Measurements from ENCODE around the gene NARF. TPM values are rescaled to one million over a fixed set of nuclear protein-coding genes. Genes with fewer than 3 reads are reported as not detected.

NARF gene
- total and polyA plus RNA-seq, 9 donors: 29.6 to 52.7 (median 47.5) TPM

DNA sequence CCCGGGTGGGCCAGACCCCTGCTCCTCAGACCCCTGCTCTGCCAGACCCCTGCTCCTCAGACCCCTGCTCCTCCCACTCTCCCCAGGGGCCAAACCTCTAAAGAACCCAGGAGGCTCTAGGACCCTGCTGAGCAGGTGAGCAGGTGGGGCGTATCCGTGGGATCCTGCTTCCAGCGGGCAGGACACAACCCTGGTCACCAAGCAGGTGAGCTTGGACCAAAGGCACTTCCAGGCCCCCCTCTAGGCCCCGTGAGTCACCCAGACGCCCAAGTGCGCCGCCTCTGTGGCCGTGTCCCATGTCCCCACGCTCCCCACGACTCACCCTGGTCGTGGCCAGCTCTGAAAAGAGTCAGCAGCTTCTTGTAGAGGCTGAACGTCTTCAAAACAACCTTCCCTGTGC lies 13.0 kb upstream of the NARF start:
- H3K27ac ChIP-seq: no peak overlapping the region
- no peak overlapping the region for H3K4me3 ChIP-seq
- 74 to 81% (median 77%) methylated on average over 11 to 13 of the region's 13 CpGs for WGBS, 3 donors
- no peaks in the 10 kb centered on the region for H3K9me3 ChIP-seq
- intact Hi-C loops (cut with DNase I): no loop called here
- H3K36me3 ChIP-seq: no peaks in the 10 kb centered on the region
- TF ChIP-seq EP300 (IDR thresholded peaks at IDR 0.05): no peak
- TF ChIP-seq, protein P1, sequence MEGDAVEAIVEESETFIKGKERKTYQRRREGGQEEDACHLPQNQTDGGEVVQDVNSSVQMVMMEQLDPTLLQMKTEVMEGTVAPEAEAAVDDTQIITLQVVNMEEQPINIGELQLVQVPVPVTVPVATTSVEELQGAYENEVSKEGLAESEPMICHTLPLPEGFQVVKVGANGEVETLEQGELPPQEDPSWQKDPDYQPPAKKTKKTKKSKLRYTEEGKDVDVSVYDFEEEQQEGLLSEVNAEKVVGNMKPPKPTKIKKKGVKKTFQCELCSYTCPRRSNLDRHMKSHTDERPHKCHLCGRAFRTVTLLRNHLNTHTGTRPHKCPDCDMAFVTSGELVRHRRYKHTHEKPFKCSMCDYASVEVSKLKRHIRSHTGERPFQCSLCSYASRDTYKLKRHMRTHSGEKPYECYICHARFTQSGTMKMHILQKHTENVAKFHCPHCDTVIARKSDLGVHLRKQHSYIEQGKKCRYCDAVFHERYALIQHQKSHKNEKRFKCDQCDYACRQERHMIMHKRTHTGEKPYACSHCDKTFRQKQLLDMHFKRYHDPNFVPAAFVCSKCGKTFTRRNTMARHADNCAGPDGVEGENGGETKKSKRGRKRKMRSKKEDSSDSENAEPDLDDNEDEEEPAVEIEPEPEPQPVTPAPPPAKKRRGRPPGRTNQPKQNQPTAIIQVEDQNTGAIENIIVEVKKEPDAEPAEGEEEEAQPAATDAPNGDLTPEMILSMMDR (IDR thresholded peaks at IDR 0.05): no peak
- no peak for TF ChIP-seq POLR2A (IDR thresholded peaks at IDR 0.05)
- peaks cover 17% of the 10 kb centered on the region for H3K4me1 ChIP-seq (ENCODE audit: insufficient read depth)
- DNase-seq: peak in 1 of 5 donors; percentile 29
- no peaks in the 10 kb centered on the region for H3K27me3 ChIP-seq

DNA sequence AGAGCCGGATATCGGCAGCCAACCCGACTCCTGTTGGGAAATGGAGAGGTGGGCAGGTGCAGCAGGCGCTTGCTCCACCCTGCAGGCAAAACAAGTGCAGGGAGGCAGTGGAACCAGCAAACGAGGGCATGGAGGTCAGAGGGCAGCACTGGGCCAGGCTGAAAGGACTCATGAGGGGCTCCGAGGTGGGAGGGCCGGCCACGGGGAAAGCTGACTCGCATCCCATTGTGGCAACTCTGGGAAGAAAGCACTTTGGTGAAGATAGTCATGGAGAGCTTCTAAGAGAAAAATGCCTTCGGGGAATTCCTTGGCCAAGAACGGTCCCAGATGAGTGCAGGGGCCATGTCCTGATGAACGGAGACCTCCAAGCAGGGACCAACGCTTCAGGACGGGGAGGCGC lies 12.4 kb upstream of the NARF start:
- no peaks in the 10 kb centered on the region for H3K36me3 ChIP-seq

DNA sequence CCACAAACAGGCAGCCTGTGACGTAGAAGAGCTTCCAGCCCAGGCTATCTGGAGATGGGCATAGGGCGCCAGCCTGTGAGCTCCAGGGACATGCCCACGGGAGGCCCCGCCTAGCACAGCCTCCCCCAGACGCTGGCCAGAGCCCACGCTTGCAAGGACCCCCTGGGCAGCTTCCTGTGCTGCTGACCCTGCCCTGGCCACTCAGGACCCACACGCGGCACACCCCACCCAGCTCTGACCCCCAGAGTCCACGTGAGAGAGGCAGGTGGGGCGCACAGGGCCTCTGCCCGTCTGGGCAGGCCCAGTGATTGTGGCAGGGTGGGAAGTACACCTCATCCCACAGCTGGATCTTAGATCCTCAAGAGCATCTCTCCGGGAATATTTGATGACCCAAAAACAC lies 11.9 kb upstream of the NARF start:
- intact Hi-C loops (cut with DNase I): no loop called here
- Histone ChIP-seq H3K36me3 (no peaks in the 10 kb centered on the region), H3K4me1 (ENCODE audit: insufficient read depth) (peaks cover 20% of the 10 kb centered on the region)

More for the DNA sequence above, 12.4 kb upstream of the NARF start:
- intact Hi-C loops (cut with DNase I): no loop called here
- Histone ChIP-seq H3K4me3 (no peak overlapping the region), H3K9me3 (no peaks in the 10 kb centered on the region), H3K27ac (no peak overlapping the region), H3K4me1 (ENCODE audit: insufficient read depth) (peaks cover 17% of the 10 kb centered on the region), H3K27me3 (no peaks in the 10 kb centered on the region)
- no peak for TF ChIP-seq EP300 (IDR thresholded peaks at IDR 0.05)
- TF ChIP-seq, protein P1 (IDR thresholded peaks at IDR 0.05): no peak
- DNase-seq: peak in 1 of 5 donors; percentile 35
- 85 to 88% (median 87%) methylated on average over 15 of the region's 15 CpGs for WGBS, 3 donors

DNA sequence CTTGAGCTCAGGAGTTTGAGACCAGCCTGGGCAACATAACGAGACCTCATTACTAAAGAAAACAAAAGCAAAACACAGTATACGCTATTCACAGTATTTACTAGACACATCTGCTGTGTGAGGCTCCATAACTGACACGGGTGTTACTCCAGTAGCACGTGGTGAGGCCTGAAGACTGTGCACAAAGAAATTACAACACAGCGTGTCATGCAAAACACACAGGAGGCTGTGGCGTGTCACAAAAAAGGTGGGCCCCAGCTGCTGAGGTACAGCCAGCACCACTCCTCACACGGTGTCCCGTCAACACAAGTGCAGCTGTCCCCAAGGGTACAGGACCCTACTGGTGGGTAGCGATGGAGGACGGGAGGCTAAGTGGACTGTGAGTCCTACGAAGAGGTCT lies 10.7 kb upstream of the NARF start:
- Histone ChIP-seq H3K4me3 (no peak overlapping the region), H3K4me1 (ENCODE audit: insufficient read depth) (peaks cover 20% of the 10 kb centered on the region), H3K9me3 (no peaks in the 10 kb centered on the region), H3K27me3 (no peaks in the 10 kb centered on the region), H3K27ac (no peak overlapping the region), H3K36me3 (no peaks in the 10 kb centered on the region)
- 90 to 91% (median 91%) methylated on average over 11 of the region's 11 CpGs for WGBS, 3 donors
- intact Hi-C loops (cut with DNase I): no loop called here
- no peak for DNase-seq
- TF ChIP-seq, protein P1 (IDR thresholded peaks at IDR 0.05): no peak

More for the DNA sequence above, 11.9 kb upstream of the NARF start:
- 72 to 83% (median 79%) methylated on average over 11 to 12 of the region's 12 CpGs for WGBS, 3 donors
- H3K4me3 ChIP-seq: no peak overlapping the region
- no peak for TF ChIP-seq POLR2A (IDR thresholded peaks at IDR 0.05)
- TF ChIP-seq, protein P1 (IDR thresholded peaks at IDR 0.05): no peak
- no peak for TF ChIP-seq EP300 (IDR thresholded peaks at IDR 0.05)
- H3K27ac ChIP-seq: no peak overlapping the region
- peak in 1 of 5 donors; percentile 18 for DNase-seq
- no peaks in the 10 kb centered on the region for H3K9me3 ChIP-seq
- no peaks in the 10 kb centered on the region for H3K27me3 ChIP-seq
